Medulla oblongata (tissue), 1 donor: ENCODE results near the gene KLK3.
A peak's percentile ranks its signal among the peaks of the same experiment; 100 is the strongest.

Experiments
- DNase-seq: peaks from one replicate; pipeline ENCODE4 v3.0.0-alpha.2; 2015; ENCODE audit errors: extremely low spot score

KLK3 gene

GRCh38 chr19:50898018-50898417 is 43.3 kb downstream of the KLK3 start:
- no peak for DNase-seq

GRCh38 chr19:50899569-50899968 is 44.9 kb downstream of the KLK3 start:
- DNase-seq = no peak

- DNase-seq = no peak
These were observed 47.9 kb downstream of the KLK3 start for GRCh38 chr19:50902640-50903039.

GRCh38 chr19:50906217-50906616 is 51.5 kb downstream of the KLK3 start:
- peak; percentile 13 for DNase-seq

- no peak for DNase-seq
These were observed 53.6 kb downstream of the KLK3 start for GRCh38 chr19:50908336-50908735.

- DNase-seq = no peak
These were observed 54.7 kb downstream of the KLK3 start for GRCh38 chr19:50909240-50910070.
